Skeletal muscle tissue (tissue), 4 donors: ENCODE results near the gene DCAF7. TPM values are rescaled to one million over a fixed set of nuclear protein-coding genes. Genes with fewer than 3 reads are reported as not detected.

ENCODE experiments used
- H3K27ac ChIP-seq: one replicate; pipeline ENCODE4 v1.7.0; 2013; ENCODE audit warnings: mild to moderate bottlenecking, low read depth, low read length, inconsistent platforms
- H3K27me3 ChIP-seq, 3 donors: one replicate each; pipeline ENCODE4 v1.7.0; 2013; ENCODE audit warnings: low read length in 3 of 3; ENCODE audit not compliant: control insufficient read depth in 3 of 3, insufficient read depth in 3 of 3
- H3K36me3 ChIP-seq, 3 donors: one replicate each; pipeline ENCODE4 v1.7.0; 2013; ENCODE audit warnings: low read length in 3 of 3; ENCODE audit not compliant: control insufficient read depth in 3 of 3, insufficient read depth in 3 of 3
- H3K4me1 ChIP-seq, 3 donors: one replicate each; pipeline ENCODE4 v1.7.0; 2013; ENCODE audit warnings: low read length in 3 of 3, mild to moderate bottlenecking in 3 of 3; ENCODE audit not compliant: control insufficient read depth in 3 of 3, insufficient read depth in 3 of 3
- H3K4me3 ChIP-seq, 3 donors: one replicate each; pipeline ENCODE4 v1.7.0; 2013; ENCODE audit warnings: low read length in 3 of 3
- H3K9ac ChIP-seq, 3 donors: one replicate each; pipeline ENCODE4 v1.7.0; 2013; ENCODE audit warnings: low read length in 3 of 3, mild to moderate bottlenecking in 3 of 3, moderate library complexity in 2 of 3, low read depth in 1 of 3
- H3K9me3 ChIP-seq, 3 donors: one replicate each; pipeline ENCODE4 v1.7.0; 2013; ENCODE audit warnings: low read length in 3 of 3; ENCODE audit not compliant: control insufficient read depth in 3 of 3
- total RNA-seq: library from RNA; depleted of rRNA; stranded (reverse); fragments of >200 nt; gene quantifications from one replicate; pipeline ENCODE4 v1.2.3, GENCODE V29; 2014
- donor health status: Osteomylitis.

The DCAF7 gene
- total RNA-seq, 1 donor from 2014 or later: 13.6 TPM

DNA sequence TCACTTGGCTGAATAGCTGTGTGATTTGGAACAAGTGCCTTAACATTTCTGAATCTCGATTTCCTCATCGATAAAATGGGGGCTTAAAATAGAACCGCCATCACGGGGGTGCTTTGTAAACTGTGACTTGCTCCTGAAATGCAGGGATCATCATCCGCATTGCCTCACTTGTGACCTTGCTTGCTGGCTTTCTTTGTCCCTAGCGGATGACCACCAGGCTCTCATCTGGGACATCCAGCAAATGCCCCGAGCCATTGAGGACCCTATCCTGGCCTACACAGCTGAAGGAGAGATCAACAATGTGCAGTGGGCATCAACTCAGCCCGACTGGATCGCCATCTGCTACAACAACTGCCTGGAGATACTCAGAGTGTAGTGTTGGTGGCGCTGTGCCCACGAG, 38.5 kb downstream of the DCAF7 start:
- H3K9me3 ChIP-seq: no peaks in the 10 kb centered on the region
- H3K4me3 ChIP-seq: no peak overlapping the region
- H3K4me1 ChIP-seq: no peaks in the 10 kb centered on the region
- no peak overlapping the region for H3K9ac ChIP-seq
- no peak overlapping the region for H3K27ac ChIP-seq
- peaks cover 46 to 64% (median 58%) of the 10 kb centered on the region in 3 donors for H3K36me3 ChIP-seq
- no peaks in the 10 kb centered on the region for H3K27me3 ChIP-seq

DNA sequence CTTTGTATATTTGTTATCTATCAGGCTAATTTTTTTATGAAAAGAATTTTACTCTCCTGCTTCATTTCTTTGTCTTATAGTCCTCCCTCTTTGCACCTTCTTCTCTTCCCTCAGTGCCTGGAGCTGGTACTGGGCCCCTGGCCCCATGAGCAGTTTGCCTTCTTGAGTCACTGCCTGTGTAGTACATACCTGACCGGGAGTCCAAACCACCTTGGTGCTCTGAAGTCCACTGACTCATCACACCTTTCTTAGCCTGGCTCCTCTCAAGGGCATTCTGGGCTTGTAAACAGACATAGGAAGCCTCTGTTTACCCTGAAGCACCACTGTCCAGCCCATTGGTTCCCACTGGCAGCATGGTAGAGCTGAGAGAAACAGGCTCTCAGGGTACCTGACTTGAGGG, 39.4 kb downstream of the DCAF7 start:
- no peak overlapping the region for H3K9ac ChIP-seq
- no peak overlapping the region for H3K27ac ChIP-seq
- no peak overlapping the region for H3K4me3 ChIP-seq
- peaks cover 44 to 60% (median 52%) of the 10 kb centered on the region in 3 donors for H3K36me3 ChIP-seq
- no peaks in the 10 kb centered on the region for H3K4me1 ChIP-seq
- H3K9me3 ChIP-seq: no peaks in the 10 kb centered on the region
- no peaks in the 10 kb centered on the region for H3K27me3 ChIP-seq

DNA sequence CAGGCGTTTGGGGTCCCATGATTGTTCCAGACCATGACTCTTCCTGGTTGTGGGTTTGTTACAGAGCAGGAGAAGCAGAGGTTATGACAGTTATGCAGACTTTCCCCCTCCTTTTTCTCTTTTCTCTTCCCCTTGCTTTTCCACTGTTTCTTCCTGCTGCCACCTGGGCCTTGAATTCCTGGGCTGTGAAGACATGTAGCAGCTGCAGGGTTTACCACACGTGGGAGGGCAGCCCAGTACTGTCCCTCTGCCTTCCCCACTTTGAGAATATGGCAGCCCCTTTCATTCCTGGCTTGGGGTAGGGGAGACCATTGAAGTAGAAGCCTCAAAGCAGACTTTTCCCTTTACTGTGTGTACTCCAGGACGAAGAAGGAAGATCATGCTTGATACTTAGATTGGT, 42.5 kb downstream of the DCAF7 start:
- H3K4me3 ChIP-seq: no peak overlapping the region
- no peaks in the 10 kb centered on the region for H3K27me3 ChIP-seq
- peaks cover 31 to 40% (median 34%) of the 10 kb centered on the region in 3 donors for H3K36me3 ChIP-seq
- H3K4me1 ChIP-seq: no peaks in the 10 kb centered on the region
- H3K27ac ChIP-seq: no peak overlapping the region
- H3K9ac ChIP-seq: no peak overlapping the region
- no peaks in the 10 kb centered on the region for H3K9me3 ChIP-seq

DNA sequence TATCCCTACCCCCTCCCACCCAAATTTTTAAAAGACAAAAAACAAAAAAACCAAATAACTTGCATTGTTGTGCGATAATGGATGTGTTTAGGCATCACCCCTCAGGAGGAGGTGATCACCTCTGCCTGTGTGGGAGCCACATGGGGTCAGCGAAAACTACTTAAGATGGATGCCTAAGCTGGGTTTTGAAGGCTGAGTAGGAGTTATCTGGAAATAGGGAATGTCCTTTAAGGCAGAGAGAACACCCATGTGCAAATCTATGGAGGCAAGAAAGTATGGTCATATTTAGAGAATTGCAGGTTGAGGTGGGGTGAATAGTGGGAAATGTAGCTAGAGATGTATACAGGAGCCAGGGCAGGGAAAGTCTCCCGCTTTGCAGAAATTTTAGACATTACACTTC, 44.9 kb downstream of the DCAF7 start:
- H3K4me3 ChIP-seq: no peak overlapping the region
- H3K4me1 ChIP-seq: peaks cover 2 to 3% (median 2%) of the 10 kb centered on the region in 3 donors
- no peaks in the 10 kb centered on the region for H3K9me3 ChIP-seq
- no peak overlapping the region for H3K9ac ChIP-seq
- H3K27ac ChIP-seq: no peak overlapping the region
- peaks cover 15 to 22% (median 18%) of the 10 kb centered on the region in 3 donors for H3K36me3 ChIP-seq
- no peaks in the 10 kb centered on the region for H3K27me3 ChIP-seq

DNA sequence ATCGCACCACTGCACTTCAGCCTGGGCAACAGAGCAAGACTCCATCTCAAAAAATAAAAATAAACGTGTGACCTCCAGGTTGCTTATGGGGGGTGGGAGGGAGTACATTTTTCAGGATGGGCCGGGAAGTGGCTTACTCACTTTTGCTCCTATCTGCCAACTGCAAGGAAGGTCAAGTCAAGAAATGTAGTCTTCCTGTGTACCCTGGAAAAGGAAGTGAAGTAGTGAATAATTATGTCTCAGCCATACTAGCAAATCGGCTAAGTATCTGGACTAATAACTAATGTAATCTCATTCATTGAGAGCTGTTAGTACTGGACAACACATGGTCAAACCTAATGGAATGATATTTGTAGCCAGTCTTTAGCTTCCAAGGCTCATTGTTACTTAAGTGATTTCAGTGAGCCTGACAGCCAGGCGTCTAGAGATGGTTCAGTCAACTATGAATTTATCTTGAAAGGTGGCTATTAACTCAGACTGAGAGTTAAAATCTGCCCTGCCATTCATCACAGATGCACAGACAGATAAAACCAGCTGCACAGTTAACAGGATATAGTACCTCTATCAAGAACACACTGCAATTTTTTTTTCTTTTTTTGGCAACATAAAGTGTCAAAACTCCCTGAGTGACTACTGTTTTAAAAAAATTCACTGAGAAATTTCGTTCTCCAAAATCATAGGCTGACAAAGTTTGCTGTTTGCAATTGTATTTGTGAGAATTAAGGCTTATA, 46.7 kb downstream of the DCAF7 start:
- H3K4me1 ChIP-seq: peaks cover 12 to 14% (median 13%) of the 10 kb centered on the region in 3 donors
- H3K27ac ChIP-seq: no peak overlapping the region
- no peaks in the 10 kb centered on the region for H3K9me3 ChIP-seq
- peaks cover 2 to 5% (median 3%) of the 10 kb centered on the region in 3 donors for H3K36me3 ChIP-seq
- no peaks in the 10 kb centered on the region for H3K27me3 ChIP-seq
- H3K4me3 ChIP-seq: no peak overlapping the region
- H3K9ac ChIP-seq: no peak overlapping the region

DNA sequence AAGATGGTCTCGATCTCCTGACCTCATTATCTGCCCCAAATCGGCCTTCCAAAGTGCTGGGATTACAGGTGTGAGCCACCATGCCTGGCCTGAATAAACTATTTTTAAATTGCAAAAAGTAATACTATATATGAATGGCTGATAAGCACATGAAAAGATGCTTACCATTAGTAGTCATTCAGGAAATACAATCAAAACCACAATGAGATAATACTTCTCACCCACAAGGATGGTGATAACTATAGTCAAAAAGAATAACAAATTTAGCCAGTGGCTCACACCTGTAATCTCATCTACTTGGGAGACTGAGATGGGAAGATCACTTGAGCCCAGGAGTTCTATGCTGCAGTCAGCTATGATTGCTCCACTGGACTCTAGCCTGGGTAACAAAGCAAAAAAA, 48.0 kb downstream of the DCAF7 start:
- peaks cover under 1 to 3% (median under 1%) of the 10 kb centered on the region in 3 donors for H3K36me3 ChIP-seq
- H3K27ac ChIP-seq: no peak overlapping the region
- H3K9me3 ChIP-seq: no peaks in the 10 kb centered on the region
- H3K9ac ChIP-seq: no peak overlapping the region
- H3K27me3 ChIP-seq: no peaks in the 10 kb centered on the region
- H3K4me1 ChIP-seq: peaks cover 12 to 14% (median 13%) of the 10 kb centered on the region in 3 donors
- no peak overlapping the region for H3K4me3 ChIP-seq

DNA sequence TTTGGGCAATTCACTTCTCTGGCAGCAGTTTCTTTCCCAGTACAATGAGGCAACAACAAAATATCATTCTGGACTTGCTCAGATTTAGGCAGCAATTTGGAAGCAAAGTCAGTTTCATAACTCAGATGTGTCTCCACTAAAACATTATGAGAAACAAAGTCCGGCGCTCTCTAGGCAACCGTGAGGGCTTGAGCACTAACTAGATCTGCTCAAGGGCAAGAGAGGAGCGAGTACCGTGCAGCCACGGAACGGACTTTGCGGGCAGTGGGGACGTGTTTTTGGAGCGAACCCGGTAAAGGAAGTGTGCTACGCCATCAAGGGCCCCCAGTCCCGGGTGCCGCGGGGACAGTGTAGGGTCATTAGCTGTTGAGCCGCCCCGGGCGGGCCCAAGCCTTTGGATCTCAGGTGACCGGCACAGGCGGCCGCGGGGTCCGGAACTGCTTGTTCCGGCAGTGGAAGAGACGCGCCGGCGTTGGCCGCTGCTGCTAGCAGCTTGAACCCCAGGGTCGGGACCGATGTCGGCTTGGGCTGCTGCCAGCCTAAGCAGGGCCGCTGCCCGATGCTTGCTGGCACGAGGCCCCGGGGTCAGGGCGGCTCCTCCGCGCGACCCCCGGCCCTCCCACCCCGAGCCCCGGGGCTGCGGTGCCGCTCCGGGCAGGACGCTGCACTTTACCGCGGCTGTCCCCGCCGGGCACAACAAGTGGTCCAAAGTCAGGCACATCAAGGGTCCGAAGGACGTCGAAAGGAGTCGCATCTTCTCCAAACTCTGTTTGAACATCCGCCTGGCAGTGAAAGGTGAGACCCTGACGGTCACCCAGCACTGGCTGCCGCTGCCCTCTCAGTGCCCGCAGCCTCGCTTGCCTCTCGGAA, 50.5 kb downstream of the DCAF7 start, which contains the start of gene TACO1:
TACO1 (plus strand) TSS at position 327 of the 870 bp plus-strand sequence; CDS start at position 516, 189 bp downstream.
- peaks cover 12 to 20% (median 14%) of the 10 kb centered on the region in 3 donors for H3K36me3 ChIP-seq
- peak within 1 kb of the TSS; percentile 85 to 94 (median 92) for H3K9ac ChIP-seq
- peaks cover 12 to 14% (median 13%) of the 10 kb centered on the region in 3 donors for H3K4me1 ChIP-seq
- no peaks in the 10 kb centered on the region for H3K27me3 ChIP-seq
- H3K9me3 ChIP-seq: no peaks in the 10 kb centered on the region
- peak within 1 kb of the TSS; percentile 76 for H3K27ac ChIP-seq
- H3K4me3 ChIP-seq: peak within 1 kb of the TSS; percentile 90 to 93 (median 92)

DNA sequence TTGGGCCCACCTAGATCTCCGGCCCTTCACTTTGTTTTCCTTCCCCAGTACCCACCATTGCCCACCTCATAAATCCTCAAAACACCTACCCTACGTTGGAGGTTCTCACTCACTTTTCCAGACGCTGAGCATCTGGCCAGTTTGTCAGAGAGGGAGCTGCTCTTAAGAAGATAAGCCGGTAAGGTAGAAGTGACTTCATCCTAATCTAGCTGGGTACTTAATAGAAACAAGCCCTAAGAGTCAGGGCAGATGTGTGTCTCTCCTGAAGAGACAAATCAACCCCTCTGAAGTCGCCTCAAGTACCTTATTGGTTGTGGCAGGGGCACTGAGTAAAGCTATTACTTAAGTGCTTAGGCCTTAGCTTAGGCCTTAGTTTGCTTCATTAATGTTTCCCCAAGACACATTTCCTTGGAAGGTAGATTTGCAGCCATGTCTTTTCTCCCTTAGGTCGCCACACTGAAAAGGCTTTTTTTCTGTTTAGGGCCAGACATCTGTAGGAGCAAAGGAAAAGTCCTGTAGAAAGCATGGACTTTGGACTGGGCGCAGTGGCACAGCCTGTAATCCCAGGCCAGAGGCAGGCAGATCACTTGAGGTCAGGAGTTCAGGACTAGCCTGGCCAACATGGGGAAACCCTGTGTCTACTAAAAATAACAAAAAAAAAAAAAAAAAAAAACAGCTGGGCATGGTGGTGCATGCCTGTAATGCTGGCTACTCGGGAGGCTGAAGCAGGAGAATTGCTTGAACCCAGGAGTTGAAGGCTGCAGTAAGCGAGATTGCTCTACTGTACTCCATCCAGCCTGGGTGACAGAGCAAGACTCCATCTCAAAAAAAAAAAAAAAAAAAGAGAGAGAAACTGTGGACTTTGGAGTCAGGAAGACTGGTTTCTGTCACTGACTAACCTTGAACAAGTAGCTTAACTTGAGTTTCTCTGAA, 51.4 kb downstream of the DCAF7 start:
- Histone ChIP-seq H3K9ac (peak overlapping the region; percentile 85 to 94 (median 92)), H3K4me3 (peak overlapping the region; percentile 90 to 93 (median 92)), H3K27me3 (no peaks in the 10 kb centered on the region), H3K4me1 (peaks cover 12 to 14% (median 13%) of the 10 kb centered on the region in 3 donors), H3K9me3 (no peaks in the 10 kb centered on the region), H3K27ac (peak overlapping the region; percentile 76), H3K36me3 (peaks cover 20 to 26% (median 22%) of the 10 kb centered on the region in 3 donors)

DNA sequence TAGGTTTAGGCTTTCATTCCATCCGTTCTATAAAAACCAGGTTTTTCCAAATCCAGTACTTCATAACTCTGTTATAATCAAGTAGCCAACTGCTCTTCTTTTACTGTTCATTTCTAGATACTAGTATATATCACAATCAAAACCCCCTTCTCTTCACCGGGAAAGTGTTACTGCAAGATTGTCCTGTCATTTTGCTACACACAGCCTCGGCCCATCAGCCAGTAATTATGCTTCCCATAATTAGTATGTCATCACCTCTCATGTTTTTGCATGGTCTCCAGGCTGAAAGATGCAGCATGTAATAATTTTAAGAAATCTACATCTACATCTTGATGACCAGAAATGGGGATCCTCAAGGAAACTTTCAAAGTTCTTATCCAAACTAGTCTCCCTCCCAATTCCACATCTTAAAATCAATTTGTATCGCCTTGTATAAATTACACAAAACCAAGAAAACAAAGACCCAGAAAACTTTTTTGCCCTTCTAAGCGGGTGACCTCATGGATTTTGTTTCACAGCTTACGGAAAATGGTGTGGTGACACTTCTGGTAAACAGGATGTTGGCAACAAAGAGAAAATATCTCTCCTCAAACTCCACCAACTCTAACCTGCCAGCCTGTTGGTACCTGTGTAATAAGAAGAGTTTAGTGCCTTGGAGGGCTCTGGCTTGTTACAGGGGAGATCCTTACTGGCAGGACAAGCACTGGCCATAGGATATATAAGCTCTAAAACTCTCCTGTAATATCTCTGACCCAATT, 59.7 kb downstream of the DCAF7 start:
- no peak overlapping the region for H3K4me3 ChIP-seq
- H3K9me3 ChIP-seq: no peaks in the 10 kb centered on the region
- H3K9ac ChIP-seq: no peak overlapping the region
- H3K36me3 ChIP-seq: peaks cover 37 to 45% (median 39%) of the 10 kb centered on the region in 3 donors
- no peaks in the 10 kb centered on the region for H3K27me3 ChIP-seq
- H3K4me1 ChIP-seq: no peaks in the 10 kb centered on the region
- H3K27ac ChIP-seq: no peak overlapping the region
